Endothelial cell of umbilical vein (primary cell): ENCODE results near the gene GATA3.

Source experiments
- CTCF ChIP-seq, 2 donors: IDR thresholded peaks; 1 replicate in 1 of 2; 2 replicates in 1 of 2; pipeline ENCODE4 v1.5.1; 2011; ENCODE audit warnings: low read length in 2 of 2, mild to moderate bottlenecking in 2 of 2, moderate library complexity in 2 of 2, control low read depth in 1 of 2, inconsistent platforms in 1 of 2, low read depth in 1 of 2; ENCODE audit not compliant: insufficient read depth in 1 of 2; ENCODE audit errors: extremely low read depth in 1 of 2
- JUN ChIP-seq: IDR thresholded peaks from 2 replicates; pipeline ENCODE4 v1.6.1; 2011; ENCODE audit warnings: borderline replicate concordance, low read depth; ENCODE audit not compliant: insufficient read length, insufficient read depth

GRCh38 chr10:8112230-8112905 is 57.9 kb downstream of the GATA3 start:
- TF ChIP-seq JUN (no peak), CTCF (IDR thresholded peaks at IDR 0.05; ENCODE audit: extremely low read depth in 1 of 2, insufficient read depth in 1 of 2, low read depth in 1 of 2, low read length in 2 of 2) (no peak)
